PC-9 (cell line): ENCODE results near the gene GOLGA6L10.
"Not testable (repeated sequence)": the region's sequence is repeated elsewhere in the genome, so short reads cannot be mapped to it uniquely, and the experiment has no call there.

Source experiments
- EZH2 ChIP-seq: fragments of 200-600 bp; sonication (generic); IDR thresholded peaks from 2 replicates; pipeline ENCODE4 v1.8.0; 2017; ENCODE audit warnings: antibody characterized with exemption, low read depth
- TF ChIP-seq, protein P1 (sequence below): fragments of 200-600 bp; sonication (generic); conservative IDR thresholded peaks from 2 replicates; pipeline ENCODE4 v1.6.1; 2017; ENCODE audit warnings: mixed run types, antibody characterized with exemption, mild to moderate bottlenecking, moderate library complexity

DNA sequence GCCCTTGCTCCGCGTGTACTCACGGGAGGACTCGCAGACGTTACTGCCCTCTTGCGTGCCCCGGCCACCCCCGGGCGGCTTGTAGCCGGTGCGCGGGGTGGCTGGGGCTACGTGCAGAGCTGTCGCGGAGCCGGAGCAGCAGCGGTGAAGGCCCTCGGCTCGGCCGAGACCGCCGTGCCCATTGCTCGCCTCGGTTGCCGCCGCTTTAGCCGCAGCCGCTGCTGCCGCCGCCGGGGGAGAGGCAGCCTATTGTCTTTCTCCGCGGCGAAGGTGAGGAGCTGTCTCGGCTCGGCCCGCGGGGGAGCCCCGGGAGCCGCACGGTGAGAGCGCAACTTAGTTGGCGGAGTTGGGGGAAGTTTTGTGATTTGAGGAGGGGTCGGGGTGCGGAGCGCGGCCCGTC is 5.8 kb upstream of the GOLGA6L10 start:
- TF ChIP-seq, protein P1, sequence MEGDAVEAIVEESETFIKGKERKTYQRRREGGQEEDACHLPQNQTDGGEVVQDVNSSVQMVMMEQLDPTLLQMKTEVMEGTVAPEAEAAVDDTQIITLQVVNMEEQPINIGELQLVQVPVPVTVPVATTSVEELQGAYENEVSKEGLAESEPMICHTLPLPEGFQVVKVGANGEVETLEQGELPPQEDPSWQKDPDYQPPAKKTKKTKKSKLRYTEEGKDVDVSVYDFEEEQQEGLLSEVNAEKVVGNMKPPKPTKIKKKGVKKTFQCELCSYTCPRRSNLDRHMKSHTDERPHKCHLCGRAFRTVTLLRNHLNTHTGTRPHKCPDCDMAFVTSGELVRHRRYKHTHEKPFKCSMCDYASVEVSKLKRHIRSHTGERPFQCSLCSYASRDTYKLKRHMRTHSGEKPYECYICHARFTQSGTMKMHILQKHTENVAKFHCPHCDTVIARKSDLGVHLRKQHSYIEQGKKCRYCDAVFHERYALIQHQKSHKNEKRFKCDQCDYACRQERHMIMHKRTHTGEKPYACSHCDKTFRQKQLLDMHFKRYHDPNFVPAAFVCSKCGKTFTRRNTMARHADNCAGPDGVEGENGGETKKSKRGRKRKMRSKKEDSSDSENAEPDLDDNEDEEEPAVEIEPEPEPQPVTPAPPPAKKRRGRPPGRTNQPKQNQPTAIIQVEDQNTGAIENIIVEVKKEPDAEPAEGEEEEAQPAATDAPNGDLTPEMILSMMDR, result not testable (repeated sequence)
- TF ChIP-seq EZH2, result not testable (repeated sequence)
